Activated B cell treated with CpG ODN at 0.5 μM for 24 hours (primary cell): ENCODE results near the gene ATP13A5. TPM values are rescaled to one million over a fixed set of nuclear protein-coding genes. Genes with fewer than 3 reads are reported as not detected.

Source experiments
- ATAC-seq: fragments of 200-7000 bp; cut with Tn5 transposase; one replicate; pipeline ENCODE4 v1.10.0; 2021; ENCODE audit warnings: low read depth, mild to moderate bottlenecking, moderate library complexity
- CTCF ChIA-PET: fragments of 350-600 bp; sonication (Branson Sonifier 250); formaldehyde crosslinking; loops from one replicate; lab custom pipeline; 2021; ENCODE audit warnings: antibody characterized with exemption; lab: Charles Lee
- POLR2A ChIA-PET: fragments of 350-600 bp; sonication (Branson Sonifier 250); formaldehyde crosslinking; loops from one replicate; lab custom pipeline; 2021; ENCODE audit warnings: antibody characterized with exemption; lab: Charles Lee
- DNase-seq: peaks from one replicate; pipeline ENCODE4 v3.0.0; 2022
- H3K27ac Mint-ChIP-seq: one replicate; pipeline ENCODE4 v1.8.0; 2020; ENCODE audit warnings: mixed read lengths
- H3K27me3 Mint-ChIP-seq: one replicate; pipeline ENCODE4 v1.8.0; 2021; ENCODE audit warnings: mixed read lengths
- H3K36me3 Mint-ChIP-seq: one replicate; pipeline ENCODE4 v1.8.0; 2021; ENCODE audit warnings: low read depth, mixed read lengths
- H3K4me1 Mint-ChIP-seq: one replicate; pipeline ENCODE4 v1.8.0; 2021; ENCODE audit warnings: mixed read lengths
- H3K4me3 Mint-ChIP-seq: one replicate; pipeline ENCODE4 v1.8.0; 2020; ENCODE audit warnings: mild to moderate bottlenecking, mixed read lengths
- H3K9me3 Mint-ChIP-seq: one replicate; pipeline ENCODE4 v1.8.0; 2020; ENCODE audit warnings: mixed read lengths
- CTCF ChIP-seq: fragments of 200-600 bp; IDR thresholded peaks from one replicate; pipeline ENCODE4 v1.8.0; 2022; ENCODE audit warnings: antibody characterized with exemption, mild to moderate bottlenecking
- intact Hi-C: fragments of 100-400 bp; cut with micrococcal nuclease; formaldehyde crosslinking; loops from one replicate; pipeline ENCODE4 v1.15.1; 2024
- total RNA-seq: library from RNA; stranded (reverse); gene quantifications from 2 replicates; pipeline ENCODE4 v1.2.3, GENCODE V29; 2022

ATP13A5 gene
- total RNA-seq, 1 donor from 2014 or later: not detected

DNA sequence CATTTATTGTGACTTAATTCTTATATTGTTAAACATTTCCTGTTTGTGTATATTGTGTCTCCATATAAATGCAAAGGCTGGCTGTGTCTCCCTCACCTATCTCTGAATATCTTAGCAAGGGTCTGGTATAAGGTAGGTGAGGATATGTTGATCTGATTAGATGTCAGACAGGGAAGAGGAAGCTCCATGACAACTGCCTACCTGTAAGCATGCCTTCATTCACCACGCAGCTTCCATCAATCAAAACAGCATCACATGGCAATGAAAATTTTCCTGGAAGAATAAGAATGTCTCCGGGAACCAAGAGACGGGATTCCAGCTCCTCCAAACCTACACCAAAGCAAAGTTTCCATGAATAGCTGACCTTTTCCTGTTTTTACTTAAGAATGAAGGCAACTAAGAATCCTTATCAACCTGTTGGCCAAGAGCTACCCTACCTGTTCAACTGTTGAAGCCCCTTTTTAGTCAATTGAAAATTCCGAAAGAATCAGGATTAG, 34.8 kb downstream of the ATP13A5 start:
- no peaks in the 10 kb centered on the region for H3K36me3 Mint-ChIP-seq
- H3K4me1 Mint-ChIP-seq: no peaks in the 10 kb centered on the region
- no peak overlapping the region for H3K27ac Mint-ChIP-seq
- ATAC-seq (no peak), DNase-seq (no peak)
- TF ChIP-seq CTCF: no peak
- no peaks in the 10 kb centered on the region for H3K9me3 Mint-ChIP-seq
- no peak overlapping the region for H3K4me3 Mint-ChIP-seq
- POLR2A ChIA-PET: no interaction called here
- intact Hi-C loops: no loop called here
- peaks cover 8% of the 10 kb centered on the region for H3K27me3 Mint-ChIP-seq
- CTCF ChIA-PET: no interaction called here

- intact Hi-C loops: no loop called here
- POLR2A ChIA-PET: no interaction called here
- ATAC-seq (no peak), DNase-seq (no peak)
- Mint-ChIP-seq H3K36me3 (no peaks in the 10 kb centered on the region), H3K9me3 (no peaks in the 10 kb centered on the region), H3K27ac (no peak overlapping the region), H3K4me3 (no peak overlapping the region), H3K4me1 (no peaks in the 10 kb centered on the region), H3K27me3 (peaks cover 8% of the 10 kb centered on the region)
- TF ChIP-seq CTCF: no peak
- CTCF ChIA-PET: no interaction called here
Observed at GRCh38 chr3:193342551-193342950, 36.0 kb downstream of the ATP13A5 start.

- Mint-ChIP-seq H3K9me3 (peaks cover 8% of the 10 kb centered on the region), H3K27me3 (peaks cover 7% of the 10 kb centered on the region), H3K4me3 (no peak overlapping the region), H3K27ac (no peak overlapping the region), H3K4me1 (no peaks in the 10 kb centered on the region), H3K36me3 (no peaks in the 10 kb centered on the region)
- DNase-seq (no peak), ATAC-seq (no peak)
- POLR2A ChIA-PET: no interaction called here
- intact Hi-C loops: no loop called here
- CTCF ChIA-PET: no interaction called here
- no peak for TF ChIP-seq CTCF
Observed at GRCh38 chr3:193335031-193335430, 43.5 kb downstream of the ATP13A5 start.

DNA sequence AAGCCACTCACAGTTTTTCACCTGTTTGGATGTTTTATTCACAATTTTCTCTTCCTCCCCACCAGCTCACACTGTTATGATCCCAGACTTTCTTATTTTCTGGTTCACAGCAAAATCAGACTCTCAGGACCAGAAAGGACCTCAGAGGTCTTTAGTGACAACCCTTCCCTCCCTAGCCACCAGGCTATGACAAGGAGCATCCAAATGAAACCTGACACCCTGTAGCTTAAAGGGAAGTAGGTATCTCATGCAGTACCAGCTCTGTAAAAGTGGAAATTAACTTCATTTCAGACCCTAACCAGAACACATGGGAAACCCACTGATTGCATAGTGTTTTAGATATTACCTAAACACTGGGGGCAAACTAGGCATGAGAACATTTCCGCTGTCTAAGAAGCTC, 45.3 kb downstream of the ATP13A5 start:
- TF ChIP-seq CTCF: no peak
- CTCF ChIA-PET: no interaction called here
- no peak overlapping the region for H3K4me3 Mint-ChIP-seq

GRCh38 chr3:193330555-193331204, 47.9 kb downstream of the ATP13A5 start:
- no peaks in the 10 kb centered on the region for H3K36me3 Mint-ChIP-seq
- no peak for ATAC-seq
- POLR2A ChIA-PET: no interaction called here
- H3K9me3 Mint-ChIP-seq: peaks cover 8% of the 10 kb centered on the region
- H3K4me1 Mint-ChIP-seq: no peaks in the 10 kb centered on the region
- intact Hi-C loops: no loop called here
- no peak overlapping the region for H3K27ac Mint-ChIP-seq
- no peak overlapping the region for H3K4me3 Mint-ChIP-seq
- no peak for DNase-seq
- H3K27me3 Mint-ChIP-seq: no peaks in the 10 kb centered on the region
- CTCF ChIA-PET: no interaction called here
- TF ChIP-seq CTCF: no peak

More for the DNA sequence above, 45.3 kb downstream of the ATP13A5 start:
- Mint-ChIP-seq H3K4me1 (no peaks in the 10 kb centered on the region), H3K9me3 (peaks cover 8% of the 10 kb centered on the region), H3K36me3 (no peaks in the 10 kb centered on the region), H3K27ac (no peak overlapping the region), H3K27me3 (peaks cover 1% of the 10 kb centered on the region)
- DNase-seq (no peak), ATAC-seq (no peak)
- POLR2A ChIA-PET: no interaction called here
- intact Hi-C loops: no loop called here
